ENCODE results near the gene SLC7A1.

DNA sequence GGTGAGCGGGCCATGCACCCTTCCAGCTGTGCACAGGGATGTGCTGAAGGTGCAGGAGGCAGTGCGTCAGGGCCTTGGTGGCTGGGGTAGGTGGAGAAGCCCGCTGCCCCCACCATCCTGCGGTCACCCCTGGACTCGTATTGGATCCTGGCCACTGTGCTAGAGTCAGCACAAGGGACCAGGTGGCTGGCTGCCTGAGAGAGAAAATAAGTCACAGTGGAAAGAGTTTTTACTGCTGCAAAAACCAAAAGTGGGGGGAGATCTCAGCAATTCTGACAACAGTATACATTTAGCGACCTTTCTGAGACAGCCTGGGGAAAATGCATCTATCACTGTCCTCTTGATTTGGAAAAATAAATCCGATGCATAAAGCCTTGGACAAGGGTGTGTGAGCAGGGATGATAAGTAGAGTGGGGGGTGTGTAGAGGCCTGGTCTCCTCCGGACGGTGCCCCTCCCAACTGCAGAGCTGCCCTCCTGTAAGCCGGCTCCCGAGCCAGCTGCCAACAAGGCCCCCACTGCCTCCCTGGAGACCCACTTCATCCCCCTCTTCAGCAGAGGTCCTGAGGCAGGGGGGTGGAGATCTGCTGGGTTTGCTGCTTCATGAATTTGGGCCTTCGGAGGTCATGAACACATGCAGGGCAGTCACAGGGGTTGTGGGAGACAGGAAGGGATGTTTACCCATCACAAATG is 84.2 kb downstream of the SLC7A1 start:
- TF ChIP-seq RAD21 (IDR thresholded peaks at IDR 0.05 in 1 of 2, conservative IDR thresholded peaks at IDR 0.05 in 1 of 2; ENCODE audit: low read depth in 2 of 2, low read length in 2 of 2) (no peak), SRF (IDR thresholded peaks at IDR 0.05; ENCODE audit: low read depth, low read length) (no peak), YY1 (IDR thresholded peaks at IDR 0.05; ENCODE audit: low read depth, low read length) (no peak), POLR2A (IDR thresholded peaks at IDR 0.05; ENCODE audit: control extremely low read depth in 1 of 2, low read depth in 2 of 2, low read length in 2 of 2) (no peak), TAF1 (IDR thresholded peaks at IDR 0.05; ENCODE audit: low read depth, low read length) (no peak), RFX5 (IDR thresholded peaks at IDR 0.05; ENCODE audit: borderline replicate concordance, low read depth, low read length) (no peak), POLR2AphosphoS5 (IDR thresholded peaks at IDR 0.05; ENCODE audit: low read depth, low read length) (no peak), SIX5 (IDR thresholded peaks at IDR 0.05; ENCODE audit: low read depth, low read length) (no peak)
- TF ChIP-seq, protein P1, sequence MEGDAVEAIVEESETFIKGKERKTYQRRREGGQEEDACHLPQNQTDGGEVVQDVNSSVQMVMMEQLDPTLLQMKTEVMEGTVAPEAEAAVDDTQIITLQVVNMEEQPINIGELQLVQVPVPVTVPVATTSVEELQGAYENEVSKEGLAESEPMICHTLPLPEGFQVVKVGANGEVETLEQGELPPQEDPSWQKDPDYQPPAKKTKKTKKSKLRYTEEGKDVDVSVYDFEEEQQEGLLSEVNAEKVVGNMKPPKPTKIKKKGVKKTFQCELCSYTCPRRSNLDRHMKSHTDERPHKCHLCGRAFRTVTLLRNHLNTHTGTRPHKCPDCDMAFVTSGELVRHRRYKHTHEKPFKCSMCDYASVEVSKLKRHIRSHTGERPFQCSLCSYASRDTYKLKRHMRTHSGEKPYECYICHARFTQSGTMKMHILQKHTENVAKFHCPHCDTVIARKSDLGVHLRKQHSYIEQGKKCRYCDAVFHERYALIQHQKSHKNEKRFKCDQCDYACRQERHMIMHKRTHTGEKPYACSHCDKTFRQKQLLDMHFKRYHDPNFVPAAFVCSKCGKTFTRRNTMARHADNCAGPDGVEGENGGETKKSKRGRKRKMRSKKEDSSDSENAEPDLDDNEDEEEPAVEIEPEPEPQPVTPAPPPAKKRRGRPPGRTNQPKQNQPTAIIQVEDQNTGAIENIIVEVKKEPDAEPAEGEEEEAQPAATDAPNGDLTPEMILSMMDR (IDR thresholded peaks at IDR 0.05; ENCODE audit: control extremely low read depth in 1 of 3, insufficient read depth in 1 of 3, low read depth in 1 of 3, low read length in 3 of 3) = no peak

All from H1 (cell line).